Measurements from ENCODE around the gene MEF2A. TPM values are rescaled to one million over a fixed set of nuclear protein-coding genes. Genes with fewer than 3 reads are reported as not detected.

The MEF2A gene
- total RNA-seq, 1 donor from 2014 or later: 46.3 TPM

- no peak overlapping the region for H3K4me3 Mint-ChIP-seq (ENCODE audit: unreplicated experiment)
- no peaks in the 10 kb centered on the region for H3K9me3 Mint-ChIP-seq (ENCODE audit: unreplicated experiment)
These were observed 102.9 kb downstream of the MEF2A start for GRCh38 chr15:99668533-99669182.

GRCh38 chr15:99669250-99669649 is 103.5 kb downstream of the MEF2A start:
- no peak overlapping the region for H3K4me3 Mint-ChIP-seq (ENCODE audit: unreplicated experiment)

More at GRCh38 chr15:99668533-99669182, 102.9 kb downstream of the MEF2A start:
- H3K27me3 Mint-ChIP-seq (ENCODE audit: low read depth, unreplicated experiment): no peaks in the 10 kb centered on the region
- H3K79me2 ChIP-seq (ENCODE audit: insufficient read depth, low read length): peaks cover 4% of the 10 kb centered on the region
- H3K4me3 ChIP-seq (ENCODE audit: insufficient read depth, low read depth, low read length): no peak overlapping the region
- H3K36me3 ChIP-seq (ENCODE audit: insufficient read depth, low read length): peaks cover 4% of the 10 kb centered on the region
- H3K27ac Mint-ChIP-seq (ENCODE audit: unreplicated experiment): no peak overlapping the region
- peaks cover 1% of the 10 kb centered on the region for H3K4me1 Mint-ChIP-seq (ENCODE audit: low read depth, unreplicated experiment)
- no peak overlapping the region for H3K4me2 ChIP-seq (ENCODE audit: low read length)
- H3K36me3 Mint-ChIP-seq (ENCODE audit: low read depth, unreplicated experiment): peaks cover 14% of the 10 kb centered on the region
- no peaks in the 10 kb centered on the region for H3K9me3 ChIP-seq (ENCODE audit: insufficient read depth, low read depth, low read length)
- no peaks in the 10 kb centered on the region for H3K27me3 ChIP-seq (ENCODE audit: insufficient read depth, low read length)
- no peak overlapping the region for H2AFZ ChIP-seq (ENCODE audit: low read depth, low read length)
- H3K9ac ChIP-seq (ENCODE audit: low read length): no peak overlapping the region
- H4K20me1 ChIP-seq (ENCODE audit: insufficient read depth, low read length): peaks cover 4% of the 10 kb centered on the region
- TF ChIP-seq CTCF (IDR thresholded peaks at IDR 0.05; ENCODE audit: insufficient read depth, low read depth, low read length): no peak
- TF ChIP-seq EZH2 (IDR thresholded peaks at IDR 0.05; ENCODE audit: insufficient read depth, low read length): no peak
- DNase-seq (ENCODE audit: low read depth) (no peak), FAIRE-seq (no peak)
- no peak overlapping the region for H3K27ac ChIP-seq (ENCODE audit: low read depth, low read length)
- H3K4me1 ChIP-seq (ENCODE audit: insufficient read depth, low read length): no peaks in the 10 kb centered on the region

More at GRCh38 chr15:99669250-99669649, 103.5 kb downstream of the MEF2A start:
- Histone ChIP-seq H4K20me1 (ENCODE audit: insufficient read depth, low read length) (peaks cover 4% of the 10 kb centered on the region), H3K27me3 (ENCODE audit: insufficient read depth, low read length) (no peaks in the 10 kb centered on the region), H3K4me1 (ENCODE audit: insufficient read depth, low read length) (no peaks in the 10 kb centered on the region), H3K9me3 (ENCODE audit: insufficient read depth, low read depth, low read length) (no peaks in the 10 kb centered on the region), H3K4me3 (ENCODE audit: insufficient read depth, low read depth, low read length) (no peak overlapping the region), H3K79me2 (ENCODE audit: insufficient read depth, low read length) (peaks cover 4% of the 10 kb centered on the region), H3K4me2 (ENCODE audit: low read length) (no peak overlapping the region), H2AFZ (ENCODE audit: low read depth, low read length) (no peak overlapping the region), H3K9ac (ENCODE audit: low read length) (no peak overlapping the region), H3K27ac (ENCODE audit: low read depth, low read length) (no peak overlapping the region), H3K36me3 (ENCODE audit: insufficient read depth, low read length) (peaks cover 5% of the 10 kb centered on the region)
- Mint-ChIP-seq H3K9me3 (ENCODE audit: unreplicated experiment) (no peaks in the 10 kb centered on the region), H3K27me3 (ENCODE audit: low read depth, unreplicated experiment) (no peaks in the 10 kb centered on the region), H3K27ac (ENCODE audit: unreplicated experiment) (no peak overlapping the region), H3K4me1 (ENCODE audit: low read depth, unreplicated experiment) (no peaks in the 10 kb centered on the region), H3K36me3 (ENCODE audit: low read depth, unreplicated experiment) (peaks cover 14% of the 10 kb centered on the region)
- FAIRE-seq: no peak
- DNase-seq (ENCODE audit: low read depth): no peak
- no peak for TF ChIP-seq EZH2 (IDR thresholded peaks at IDR 0.05; ENCODE audit: insufficient read depth, low read length)
- no peak for TF ChIP-seq CTCF (IDR thresholded peaks at IDR 0.05; ENCODE audit: insufficient read depth, low read depth, low read length)
